ENCODE measurements around the gene VPS26C. TPM values are rescaled to one million over a fixed set of nuclear protein-coding genes. Genes with fewer than 3 reads are reported as not detected.

The VPS26C gene
- total RNA-seq, 1 donor from 2014 or later, result 54.2 TPM

- intact Hi-C loops (cut with micrococcal nuclease), result no loop called here
- H3K27ac ChIP-seq (replicated peaks), result no peak overlapping the region
- no peak for TF ChIP-seq CTCF (IDR thresholded peaks at IDR 0.05; ENCODE audit: borderline replicate concordance)
- no peaks in the 10 kb centered on the region for H3K9me3 ChIP-seq (replicated peaks)
- H3K36me3 ChIP-seq, result peaks cover 90% of the 10 kb centered on the region
- no peak for DNase-seq
- no peaks in the 10 kb centered on the region for H3K27me3 ChIP-seq (ENCODE audit: low read depth)
- no peaks in the 10 kb centered on the region for H3K4me1 ChIP-seq
- H3K4me3 ChIP-seq, result no peak overlapping the region
These were observed 73.5 kb downstream of the VPS26C start for GRCh38 chr21:37193676-37194075.

DNA sequence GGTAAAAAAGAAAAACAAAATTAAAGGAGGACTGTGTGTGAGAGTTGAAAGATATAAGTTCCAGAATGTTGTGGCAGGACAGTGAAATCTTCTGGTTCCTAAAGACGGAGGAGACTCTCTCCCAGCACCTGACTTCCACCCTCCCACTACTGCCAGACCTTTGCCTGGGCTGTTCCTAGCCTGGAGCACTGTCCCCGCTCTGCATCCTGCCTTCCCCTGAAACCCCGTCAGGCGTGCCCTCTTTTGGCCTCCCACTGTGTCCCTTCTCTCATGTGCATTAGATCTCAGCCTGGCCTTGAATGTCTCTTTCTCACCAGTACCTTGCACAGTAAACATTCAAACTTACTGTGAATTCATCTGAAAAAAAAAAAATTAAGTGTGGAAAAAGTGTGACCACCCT, 74.1 kb downstream of the VPS26C start:
- intact Hi-C loops (cut with micrococcal nuclease), result no loop called here
- Histone ChIP-seq H3K4me3 (no peak overlapping the region), H3K36me3 (peaks cover 90% of the 10 kb centered on the region), H3K4me1 (no peaks in the 10 kb centered on the region), H3K27ac (replicated peaks) (no peak overlapping the region), H3K9me3 (replicated peaks) (no peaks in the 10 kb centered on the region), H3K27me3 (ENCODE audit: low read depth) (no peaks in the 10 kb centered on the region)
- no peak for TF ChIP-seq CTCF (IDR thresholded peaks at IDR 0.05; ENCODE audit: borderline replicate concordance)
- no peak for DNase-seq

DNA sequence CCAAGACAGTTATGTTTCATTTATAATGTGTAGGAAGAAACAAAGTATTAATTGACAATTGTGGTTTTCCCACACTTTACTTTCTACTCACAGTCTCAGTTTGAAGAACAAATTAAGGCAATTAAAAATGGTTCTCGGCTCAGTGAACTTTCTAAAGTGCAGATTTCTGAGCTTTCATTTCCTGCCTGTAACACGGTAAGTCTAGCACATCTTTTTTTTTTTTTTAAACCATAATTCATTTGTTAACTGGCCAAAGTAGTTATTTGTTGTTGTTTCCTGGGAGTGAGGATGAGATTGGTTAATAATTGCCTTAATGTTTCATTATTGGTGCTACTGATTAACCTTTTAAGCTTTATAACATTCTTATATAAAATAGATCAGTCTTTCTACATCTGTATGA, 75.1 kb downstream of the VPS26C start:
- no peaks in the 10 kb centered on the region for H3K4me1 ChIP-seq
- H3K9me3 ChIP-seq (replicated peaks), result no peaks in the 10 kb centered on the region
- intact Hi-C loops (cut with micrococcal nuclease), result no loop called here
- DNase-seq, result no peak
- no peak overlapping the region for H3K27ac ChIP-seq (replicated peaks)
- H3K36me3 ChIP-seq, result peaks cover 90% of the 10 kb centered on the region
- no peak overlapping the region for H3K4me3 ChIP-seq
- TF ChIP-seq CTCF (IDR thresholded peaks at IDR 0.05; ENCODE audit: borderline replicate concordance), result no peak
- no peaks in the 10 kb centered on the region for H3K27me3 ChIP-seq (ENCODE audit: low read depth)

- no peak for TF ChIP-seq CTCF (IDR thresholded peaks at IDR 0.05; ENCODE audit: borderline replicate concordance)
- no peak for DNase-seq
- Histone ChIP-seq H3K9me3 (replicated peaks) (no peaks in the 10 kb centered on the region), H3K27ac (replicated peaks) (no peak overlapping the region), H3K4me1 (no peaks in the 10 kb centered on the region), H3K36me3 (peaks cover 80% of the 10 kb centered on the region), H3K4me3 (no peak overlapping the region), H3K27me3 (ENCODE audit: low read depth) (no peaks in the 10 kb centered on the region)
- intact Hi-C loops (cut with micrococcal nuclease), result no loop called here
These were observed 78.3 kb downstream of the VPS26C start for GRCh38 chr21:37188825-37189224.

DNA sequence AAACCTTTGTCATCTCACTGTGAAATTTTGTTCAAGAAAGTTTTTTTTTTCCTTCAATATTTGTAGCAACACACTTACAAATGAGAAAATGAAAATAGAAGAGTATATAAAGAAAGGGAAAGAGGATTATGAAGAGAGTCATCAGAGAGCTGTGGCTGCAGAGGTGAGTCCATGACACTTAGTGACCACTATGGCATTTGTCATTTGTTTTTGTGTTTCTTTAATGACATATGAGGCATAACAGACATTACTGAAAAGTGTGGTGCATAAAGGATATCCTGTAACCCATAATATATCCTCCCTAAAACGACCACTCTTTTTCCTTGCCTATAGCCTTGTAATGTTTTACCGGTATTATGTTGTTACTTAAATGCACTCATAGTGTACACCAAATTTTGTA, 80.2 kb downstream of the VPS26C start:
- Histone ChIP-seq H3K36me3 (peaks cover 72% of the 10 kb centered on the region), H3K4me1 (peaks cover 2% of the 10 kb centered on the region), H3K27me3 (ENCODE audit: low read depth) (no peaks in the 10 kb centered on the region), H3K4me3 (no peak overlapping the region), H3K9me3 (replicated peaks) (no peaks in the 10 kb centered on the region), H3K27ac (replicated peaks) (no peak overlapping the region)
- no peak for TF ChIP-seq CTCF (IDR thresholded peaks at IDR 0.05; ENCODE audit: borderline replicate concordance)
- intact Hi-C loops (cut with micrococcal nuclease), result no loop called here
- DNase-seq, result no peak
